ENCODE measurements around the gene PSENEN.

PSENEN gene

GRCh38 chr19:35738021-35738886 is 7.2 kb upstream of the PSENEN start:
- Histone ChIP-seq H3K9ac (ENCODE audit: low read depth, low read length) (no peak overlapping the region), H3K9me3 (ENCODE audit: control insufficient read depth, insufficient read depth, low read length) (no peaks in the 10 kb centered on the region), H3K27me3 (ENCODE audit: control insufficient read depth, insufficient read depth, low read length) (no peaks in the 10 kb centered on the region), H3K4me3 (ENCODE audit: low read depth, low read length) (no peak overlapping the region), H3K4me1 (ENCODE audit: control insufficient read depth, insufficient read depth, low read length) (no peaks in the 10 kb centered on the region), H3K36me3 (ENCODE audit: control insufficient read depth, insufficient read depth, low read length) (peaks cover 59% of the 10 kb centered on the region), H3K27ac (ENCODE audit: low read depth, low read length) (no peak overlapping the region)

DNA sequence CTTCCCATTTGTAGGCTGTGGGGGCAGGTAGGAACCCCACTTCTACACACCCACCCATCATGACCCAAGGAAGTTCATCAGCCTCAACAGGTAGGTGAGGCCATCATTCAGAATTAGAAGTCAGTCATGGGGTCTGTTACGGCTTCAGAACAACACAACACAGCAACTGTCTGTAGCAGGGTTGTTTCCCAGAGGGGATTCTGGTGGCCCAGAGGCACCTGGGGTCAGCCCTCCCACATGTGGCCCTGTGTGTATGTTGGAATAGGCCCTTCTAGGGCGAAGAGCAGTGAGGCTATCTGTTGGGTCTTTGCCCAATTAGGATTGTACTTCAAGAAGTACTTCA is 6.6 kb upstream of the PSENEN start:
- H3K4me1 ChIP-seq (ENCODE audit: control insufficient read depth, insufficient read depth, low read length) = no peaks in the 10 kb centered on the region
- H3K27me3 ChIP-seq (ENCODE audit: control insufficient read depth, insufficient read depth, low read length) = no peaks in the 10 kb centered on the region
- H3K36me3 ChIP-seq (ENCODE audit: control insufficient read depth, insufficient read depth, low read length) = peaks cover 53% of the 10 kb centered on the region
- H3K9ac ChIP-seq (ENCODE audit: low read depth, low read length) = no peak overlapping the region
- H3K27ac ChIP-seq (ENCODE audit: low read depth, low read length) = no peak overlapping the region
- H3K4me3 ChIP-seq (ENCODE audit: low read depth, low read length) = no peak overlapping the region
- H3K9me3 ChIP-seq (ENCODE audit: control insufficient read depth, insufficient read depth, low read length) = no peaks in the 10 kb centered on the region

DNA sequence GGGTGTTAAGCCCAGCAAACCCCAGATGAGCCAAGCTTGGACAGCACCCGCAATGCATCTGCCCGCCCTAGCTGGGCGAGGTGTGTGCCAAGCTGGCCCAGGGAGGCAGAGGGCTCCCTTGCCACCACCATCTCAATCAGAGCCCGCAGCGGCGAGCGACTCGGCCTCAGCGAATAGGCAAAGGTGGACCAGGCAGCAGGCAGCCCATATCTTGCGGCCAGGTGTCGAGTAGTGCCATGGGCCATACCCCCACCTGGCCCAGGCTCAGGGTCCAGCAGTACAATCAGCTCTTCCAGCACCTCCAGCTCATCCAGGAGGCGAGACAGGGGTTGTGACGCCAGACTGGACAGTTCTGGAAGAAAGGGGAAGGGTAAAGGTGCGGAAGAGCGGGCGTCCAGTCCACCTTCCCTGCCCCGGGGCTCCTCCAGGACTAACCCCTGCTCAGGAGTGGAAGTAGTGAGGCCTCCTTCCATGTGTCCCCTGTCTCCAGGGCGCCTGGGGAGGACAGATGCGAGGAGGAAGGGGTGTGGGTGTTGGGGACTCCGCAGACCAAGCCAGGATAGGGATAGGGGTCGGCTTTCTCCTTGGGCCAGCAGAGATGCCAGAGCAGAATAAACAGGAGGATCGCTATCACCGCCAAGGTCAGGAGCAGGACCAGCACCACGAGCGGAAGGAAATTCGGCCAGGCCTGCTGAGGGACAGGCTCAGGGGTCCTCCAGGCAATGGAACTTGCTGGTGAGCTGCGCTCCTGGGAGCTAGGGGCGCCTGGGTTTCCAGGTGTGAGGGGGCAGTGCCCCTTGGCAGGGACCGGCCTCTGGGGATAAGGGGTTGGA is 6.0 kb upstream of the PSENEN start:
- Histone ChIP-seq H3K4me1 (ENCODE audit: control insufficient read depth, insufficient read depth, low read length) (no peaks in the 10 kb centered on the region), H3K36me3 (ENCODE audit: control insufficient read depth, insufficient read depth, low read length) (peaks cover 46% of the 10 kb centered on the region), H3K27ac (ENCODE audit: low read depth, low read length) (peak overlapping the region; percentile 83), H3K27me3 (ENCODE audit: control insufficient read depth, insufficient read depth, low read length) (no peaks in the 10 kb centered on the region), H3K4me3 (ENCODE audit: low read depth, low read length) (peak overlapping the region; percentile 86), H3K9ac (ENCODE audit: low read depth, low read length) (peak overlapping the region; percentile 27; the same call in 1 of the 2 replicates), H3K9me3 (ENCODE audit: control insufficient read depth, insufficient read depth, low read length) (no peaks in the 10 kb centered on the region)

DNA sequence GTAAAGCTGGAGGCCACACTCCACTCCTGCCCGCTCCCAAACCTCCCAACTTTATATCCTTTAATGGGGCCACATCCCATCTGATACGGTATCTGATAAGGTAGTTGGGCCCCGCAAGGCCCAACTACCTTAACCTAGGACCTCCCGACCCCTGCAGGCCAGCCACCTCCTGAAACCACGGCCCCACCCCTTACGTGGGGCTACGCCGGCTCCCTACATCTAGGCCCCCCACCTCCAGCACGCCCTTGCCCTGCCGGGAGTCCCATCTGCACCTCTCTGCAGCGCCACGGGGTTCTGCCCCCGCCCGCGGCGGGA is 5.4 kb upstream of the PSENEN start:
- Histone ChIP-seq H3K4me1 (ENCODE audit: control insufficient read depth, insufficient read depth, low read length) (no peaks in the 10 kb centered on the region), H3K36me3 (ENCODE audit: control insufficient read depth, insufficient read depth, low read length) (peaks cover 41% of the 10 kb centered on the region), H3K9ac (ENCODE audit: low read depth, low read length) (peak overlapping the region; percentile 27), H3K4me3 (ENCODE audit: low read depth, low read length) (peak overlapping the region; percentile 86), H3K27ac (ENCODE audit: low read depth, low read length) (peak overlapping the region; percentile 83), H3K9me3 (ENCODE audit: control insufficient read depth, insufficient read depth, low read length) (no peaks in the 10 kb centered on the region), H3K27me3 (ENCODE audit: control insufficient read depth, insufficient read depth, low read length) (no peaks in the 10 kb centered on the region)

DNA sequence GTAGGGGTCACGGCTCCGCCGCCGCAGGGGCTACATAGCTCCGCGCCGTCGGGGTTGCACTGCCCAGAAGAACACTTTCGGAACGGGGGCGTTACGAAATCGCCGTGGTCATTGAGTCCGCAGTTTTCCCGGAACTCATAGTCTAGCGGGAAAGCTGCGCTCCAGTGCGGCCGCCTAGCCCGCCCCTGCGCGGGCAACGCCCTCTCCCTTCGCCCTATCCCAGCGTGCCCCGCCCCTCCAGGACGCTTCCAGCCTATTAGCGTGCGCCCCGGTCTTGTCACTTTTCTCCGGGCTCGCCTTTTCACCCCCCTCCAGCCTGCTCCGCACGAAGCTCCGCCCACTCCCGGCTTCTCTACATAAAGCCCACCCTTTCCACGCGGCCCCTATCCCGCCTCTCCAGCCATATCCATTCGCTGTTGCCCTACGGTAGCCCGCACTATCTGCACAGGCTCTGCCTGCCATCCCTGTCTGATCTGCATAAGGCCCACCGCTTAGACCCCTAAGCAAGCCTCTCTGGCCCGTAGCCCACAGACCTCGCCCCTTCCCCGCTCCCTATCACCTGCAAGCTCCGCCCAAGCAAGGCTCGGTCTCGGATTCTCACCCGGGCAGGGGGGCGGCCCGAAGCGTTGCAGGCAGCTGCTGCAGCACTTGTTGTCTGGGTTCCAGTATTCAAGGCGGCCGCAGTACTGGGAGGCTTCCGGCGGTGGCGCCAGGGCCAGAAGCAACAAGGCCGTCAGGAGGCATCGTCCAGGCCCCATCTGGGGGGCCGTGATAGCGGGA is 4.8 kb upstream of the PSENEN start:
- Histone ChIP-seq H3K4me3 (ENCODE audit: low read depth, low read length) (peak overlapping the region; percentile 86), H3K36me3 (ENCODE audit: control insufficient read depth, insufficient read depth, low read length) (peaks cover 35% of the 10 kb centered on the region), H3K9me3 (ENCODE audit: control insufficient read depth, insufficient read depth, low read length) (no peaks in the 10 kb centered on the region), H3K27ac (ENCODE audit: low read depth, low read length) (peak overlapping the region; percentile 96), H3K4me1 (ENCODE audit: control insufficient read depth, insufficient read depth, low read length) (no peaks in the 10 kb centered on the region), H3K27me3 (ENCODE audit: control insufficient read depth, insufficient read depth, low read length) (no peaks in the 10 kb centered on the region), H3K9ac (ENCODE audit: low read depth, low read length) (peak overlapping the region; percentile 47)

DNA sequence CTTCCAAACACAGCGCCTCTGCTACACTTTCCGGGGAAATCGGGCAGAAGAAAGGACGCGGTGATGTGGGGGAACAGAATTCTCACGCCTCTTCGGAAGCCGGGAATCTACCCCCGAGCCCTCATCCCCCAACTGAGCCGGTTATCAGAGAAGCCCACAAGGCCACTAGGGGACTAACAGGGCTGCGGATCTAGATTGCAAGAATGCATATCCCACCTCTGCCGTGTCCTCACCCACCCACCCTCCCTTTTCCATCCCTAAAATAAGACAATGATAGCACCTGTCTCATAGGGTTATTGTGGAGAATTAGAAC is 4.3 kb upstream of the PSENEN start:
- Histone ChIP-seq H3K36me3 (ENCODE audit: control insufficient read depth, insufficient read depth, low read length) (peaks cover 31% of the 10 kb centered on the region), H3K4me3 (ENCODE audit: low read depth, low read length) (peak overlapping the region; percentile 86), H3K9ac (ENCODE audit: low read depth, low read length) (peak overlapping the region; percentile 47; the same call in 1 of the 2 replicates), H3K27me3 (ENCODE audit: control insufficient read depth, insufficient read depth, low read length) (no peaks in the 10 kb centered on the region), H3K9me3 (ENCODE audit: control insufficient read depth, insufficient read depth, low read length) (no peaks in the 10 kb centered on the region), H3K4me1 (ENCODE audit: control insufficient read depth, insufficient read depth, low read length) (no peaks in the 10 kb centered on the region), H3K27ac (ENCODE audit: low read depth, low read length) (peak overlapping the region; percentile 96)

GRCh38 chr19:35742121-35742724 is 3.2 kb upstream of the PSENEN start, which contains the start of gene IGFLR1:
Gene IGFLR1, minus strand, starts transcription at chr19:35742452. Its CDS starts 1,272 bp downstream, at chr19:35741180.
- Histone ChIP-seq H3K9ac (ENCODE audit: low read depth, low read length) (no peak within 1 kb of the TSS), H3K9me3 (ENCODE audit: control insufficient read depth, insufficient read depth, low read length) (no peaks in the 10 kb centered on the region), H3K4me3 (ENCODE audit: low read depth, low read length) (peak within 1 kb of the TSS; percentile 86; the same call in 1 of the 2 replicates), H3K27ac (ENCODE audit: low read depth, low read length) (peak within 1 kb of the TSS; percentile 96), H3K36me3 (ENCODE audit: control insufficient read depth, insufficient read depth, low read length) (peaks cover 20% of the 10 kb centered on the region), H3K4me1 (ENCODE audit: control insufficient read depth, insufficient read depth, low read length) (no peaks in the 10 kb centered on the region), H3K27me3 (ENCODE audit: control insufficient read depth, insufficient read depth, low read length) (no peaks in the 10 kb centered on the region)

DNA sequence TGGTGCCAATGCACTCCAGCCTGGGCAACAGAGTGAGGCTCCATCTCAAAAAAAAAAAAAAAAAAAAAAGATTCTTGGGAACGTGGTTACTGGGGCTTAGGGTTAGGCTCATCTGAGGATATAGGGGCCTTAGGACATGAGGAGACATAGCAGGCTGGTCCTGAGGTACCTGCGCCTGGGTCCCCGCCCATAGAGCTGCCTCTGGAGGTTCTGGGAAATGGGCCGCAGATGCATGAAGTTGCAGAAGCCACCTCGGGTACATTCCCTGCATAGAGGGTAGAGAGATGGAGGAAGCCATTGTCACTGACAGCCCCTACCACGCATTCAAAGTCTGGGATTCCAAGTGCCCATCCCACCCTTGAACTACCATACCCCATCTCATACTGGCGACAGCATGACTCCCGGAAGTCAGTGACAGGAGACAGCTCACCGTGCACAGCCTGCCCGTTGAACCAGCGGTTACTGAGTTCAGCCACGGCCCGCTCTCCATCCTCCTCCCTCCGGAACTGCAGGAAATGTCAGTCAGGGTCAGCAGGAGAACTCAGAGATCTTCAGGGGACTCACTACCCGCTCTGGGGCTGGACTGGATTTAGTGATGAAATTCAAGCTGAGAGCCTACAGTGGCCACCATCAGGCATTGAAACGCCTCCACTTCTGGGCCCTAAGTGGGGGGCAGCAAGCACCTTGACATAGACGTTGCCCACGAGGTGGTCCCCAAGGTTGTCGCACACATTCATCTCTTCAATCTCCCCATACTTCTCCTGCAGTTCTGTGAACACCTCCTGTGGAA is 1.6 kb upstream of the PSENEN start:
- H3K9ac ChIP-seq (ENCODE audit: low read depth, low read length) = no peak overlapping the region

DNA sequence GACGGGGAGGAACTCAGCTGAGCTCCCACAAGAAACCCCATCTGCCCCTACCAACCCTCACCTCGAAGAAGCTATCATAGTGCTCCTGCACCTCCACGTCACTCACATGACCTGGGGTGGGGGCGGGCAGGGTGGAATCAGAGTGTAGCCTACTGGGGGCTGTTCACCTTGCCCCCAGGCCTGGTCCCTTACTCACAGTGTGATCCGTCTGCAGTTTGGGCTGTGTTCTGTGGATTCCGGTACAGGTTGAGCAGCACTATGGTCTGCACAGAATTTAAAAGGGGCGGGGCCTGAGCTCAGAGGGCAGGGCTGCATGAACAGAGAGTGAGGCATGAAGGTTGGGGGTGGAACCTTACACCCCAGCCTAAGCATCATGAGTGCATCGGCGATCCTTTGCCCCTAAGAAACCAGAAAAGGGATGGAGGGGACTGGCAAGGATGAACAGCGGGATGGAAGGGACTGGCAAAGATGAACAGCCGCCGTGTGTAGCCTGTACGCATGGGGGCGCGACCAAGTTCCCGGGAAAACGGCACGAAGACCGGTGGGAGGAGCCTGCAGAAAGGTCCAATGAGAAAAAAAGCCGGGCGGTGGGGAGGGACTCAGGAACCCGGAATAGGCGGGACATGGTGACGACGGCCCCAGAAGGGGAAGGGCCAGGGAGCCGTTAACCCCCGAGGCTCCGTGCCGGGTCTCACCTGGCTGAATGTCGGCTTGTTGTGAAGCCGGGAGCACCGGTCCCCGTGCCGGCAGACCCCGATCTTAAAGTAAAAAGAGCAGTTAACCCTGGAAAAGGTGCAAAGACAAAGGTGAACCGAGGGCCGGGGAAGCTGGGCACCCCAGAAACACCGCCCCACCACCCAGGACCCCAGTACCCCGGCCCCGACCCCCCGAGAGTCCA is 772 bp upstream of the PSENEN start:
- Histone ChIP-seq H3K9me3 (ENCODE audit: control insufficient read depth, insufficient read depth, low read length) (no peaks in the 10 kb centered on the region), H3K27ac (ENCODE audit: low read depth, low read length) (peak overlapping the region; percentile 99), H3K9ac (ENCODE audit: low read depth, low read length) (peak overlapping the region; percentile 75), H3K27me3 (ENCODE audit: control insufficient read depth, insufficient read depth, low read length) (no peaks in the 10 kb centered on the region), H3K4me3 (ENCODE audit: low read depth, low read length) (peak overlapping the region; percentile 75), H3K4me1 (ENCODE audit: control insufficient read depth, insufficient read depth, low read length) (no peaks in the 10 kb centered on the region), H3K36me3 (ENCODE audit: control insufficient read depth, insufficient read depth, low read length) (no peaks in the 10 kb centered on the region; the same call in 1 of the 2 replicates)

More for the DNA sequence above, 1.6 kb upstream of the PSENEN start:
- Histone ChIP-seq H3K4me1 (ENCODE audit: control insufficient read depth, insufficient read depth, low read length) (no peaks in the 10 kb centered on the region), H3K4me3 (ENCODE audit: low read depth, low read length) (peak overlapping the region; percentile 75), H3K36me3 (ENCODE audit: control insufficient read depth, insufficient read depth, low read length) (peaks cover 4% of the 10 kb centered on the region), H3K27me3 (ENCODE audit: control insufficient read depth, insufficient read depth, low read length) (no peaks in the 10 kb centered on the region), H3K27ac (ENCODE audit: low read depth, low read length) (no peak overlapping the region), H3K9me3 (ENCODE audit: control insufficient read depth, insufficient read depth, low read length) (no peaks in the 10 kb centered on the region)
